A549 (cell line): ENCODE data around the gene PDE4DIP.
"Not testable (repeated sequence)": the region's sequence is repeated elsewhere in the genome, so short reads cannot be mapped to it uniquely, and the experiment has no call there.

Source experiments
- CBX2 ChIP-seq: fragments of 200-600 bp; sonication (generic); IDR thresholded peaks from 2 replicates; pipeline ENCODE4 v1.6.1; 2016; ENCODE audit warnings: low read depth, mild to moderate bottlenecking, borderline replicate concordance
- CHD2 ChIP-seq: fragments of 150-350 bp; IDR thresholded peaks from 2 replicates; pipeline ENCODE4 v1.6.1; 2014; ENCODE audit warnings: low read length; ENCODE audit not compliant: partially characterized antibody
- EP300 ChIP-seq, 2 experiments: fragments of >200 bp; sonication (Bioruptor Twin); formaldehyde crosslinking; IDR thresholded peaks; 2 replicates in 1 of 2; 3 replicates in 1 of 2; pipeline ENCODE4 v1.6.1; 2016 to 2017
- MYC ChIP-seq: IDR thresholded peaks from 2 replicates; pipeline ENCODE4 v1.6.1; 2012; ENCODE audit warnings: mild to moderate bottlenecking, inconsistent platforms, low read length, improper control_type of control experiment, borderline replicate concordance
- NR3C1 ChIP-seq: fragments of >200 bp; sonication (Bioruptor Twin); formaldehyde crosslinking; IDR thresholded peaks from 3 replicates; pipeline ENCODE4 v1.6.1; 2017
- RAD21 ChIP-seq, 2 experiments: fragments of >200 bp in 1 of 2; sonication (Bioruptor Twin) in 1 of 2; formaldehyde crosslinking in 1 of 2; IDR thresholded peaks in 1 of 2; conservative IDR thresholded peaks in 1 of 2; 2 replicates in 1 of 2; 3 replicates in 1 of 2; pipeline ENCODE4 v1.6.1; 2012 to 2018; ENCODE audit warnings: inconsistent platforms in 1 of 2
- TF ChIP-seq, protein P1 (sequence below): fragments of >200 bp; sonication (Bioruptor Twin); formaldehyde crosslinking; IDR thresholded peaks from 3 replicates; pipeline ENCODE4 v1.5.1; 2016

DNA sequence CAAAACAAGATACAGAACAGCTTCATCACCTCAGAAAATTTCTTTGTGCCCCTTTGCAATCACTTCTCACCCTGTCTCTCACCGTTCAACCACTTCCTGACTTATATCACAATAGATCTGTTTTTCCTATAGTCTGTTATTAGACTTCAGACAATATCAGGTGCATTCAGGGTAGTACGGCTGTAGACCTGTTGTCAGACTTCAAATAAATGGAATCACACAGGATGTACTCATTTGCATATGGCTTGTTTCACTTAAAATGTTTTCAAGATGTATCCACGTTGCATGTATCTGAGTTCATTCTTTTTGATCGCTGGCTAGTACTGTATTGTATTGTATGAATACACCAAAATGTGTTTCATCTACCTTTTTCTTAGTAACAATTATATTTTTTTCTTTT, 104.5 kb downstream of the PDE4DIP start:
- TF ChIP-seq, protein P1, sequence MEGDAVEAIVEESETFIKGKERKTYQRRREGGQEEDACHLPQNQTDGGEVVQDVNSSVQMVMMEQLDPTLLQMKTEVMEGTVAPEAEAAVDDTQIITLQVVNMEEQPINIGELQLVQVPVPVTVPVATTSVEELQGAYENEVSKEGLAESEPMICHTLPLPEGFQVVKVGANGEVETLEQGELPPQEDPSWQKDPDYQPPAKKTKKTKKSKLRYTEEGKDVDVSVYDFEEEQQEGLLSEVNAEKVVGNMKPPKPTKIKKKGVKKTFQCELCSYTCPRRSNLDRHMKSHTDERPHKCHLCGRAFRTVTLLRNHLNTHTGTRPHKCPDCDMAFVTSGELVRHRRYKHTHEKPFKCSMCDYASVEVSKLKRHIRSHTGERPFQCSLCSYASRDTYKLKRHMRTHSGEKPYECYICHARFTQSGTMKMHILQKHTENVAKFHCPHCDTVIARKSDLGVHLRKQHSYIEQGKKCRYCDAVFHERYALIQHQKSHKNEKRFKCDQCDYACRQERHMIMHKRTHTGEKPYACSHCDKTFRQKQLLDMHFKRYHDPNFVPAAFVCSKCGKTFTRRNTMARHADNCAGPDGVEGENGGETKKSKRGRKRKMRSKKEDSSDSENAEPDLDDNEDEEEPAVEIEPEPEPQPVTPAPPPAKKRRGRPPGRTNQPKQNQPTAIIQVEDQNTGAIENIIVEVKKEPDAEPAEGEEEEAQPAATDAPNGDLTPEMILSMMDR = not testable (repeated sequence)
- not testable (repeated sequence) for TF ChIP-seq CHD2; MYC; CBX2; EP300 (IDR thresholded peaks at IDR 0.05); NR3C1; RAD21 (conservative IDR thresholded peaks at IDR 0.05 in 1 of 2, IDR thresholded peaks at IDR 0.05 in 1 of 2)
